ENCODE results near the gene ADCY9.
"Not testable (repeated sequence)": the region's sequence is repeated elsewhere in the genome, so short reads cannot be mapped to it uniquely, and the experiment has no call there.

ADCY9 gene

DNA sequence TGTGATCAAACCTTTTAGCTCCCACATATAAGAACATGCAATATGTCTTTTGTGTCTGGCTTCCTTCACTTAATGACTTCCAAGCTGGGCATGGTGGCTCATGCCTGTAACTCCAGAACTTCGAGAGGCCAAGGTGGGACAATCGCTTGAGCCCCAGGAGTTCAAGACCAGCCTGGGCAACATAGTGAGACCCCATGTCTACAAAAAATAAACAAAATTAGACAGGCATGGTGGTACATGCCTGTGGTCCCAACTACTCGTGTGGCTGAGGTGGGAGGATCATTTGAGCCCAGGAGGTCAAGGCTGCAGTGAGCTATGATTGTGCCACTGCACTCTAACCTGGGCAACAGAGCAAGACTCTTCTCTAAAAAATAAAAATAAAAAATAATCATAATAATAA lies 79.3 kb downstream of the ADCY9 start:
- not testable (repeated sequence) for H3K36me3 ChIP-seq (ENCODE audit: control insufficient read depth, low read depth, low read length); H3K4me3 ChIP-seq (ENCODE audit: low read length); H3K27me3 ChIP-seq (ENCODE audit: control insufficient read depth, insufficient read depth, low read length); H3K27ac ChIP-seq (ENCODE audit: low read length); H3K9me3 ChIP-seq (ENCODE audit: control insufficient read depth, low read depth, low read length); H3K4me1 ChIP-seq (ENCODE audit: control insufficient read depth, low read depth, low read length); H3K9ac ChIP-seq (ENCODE audit: low read length)

DNA sequence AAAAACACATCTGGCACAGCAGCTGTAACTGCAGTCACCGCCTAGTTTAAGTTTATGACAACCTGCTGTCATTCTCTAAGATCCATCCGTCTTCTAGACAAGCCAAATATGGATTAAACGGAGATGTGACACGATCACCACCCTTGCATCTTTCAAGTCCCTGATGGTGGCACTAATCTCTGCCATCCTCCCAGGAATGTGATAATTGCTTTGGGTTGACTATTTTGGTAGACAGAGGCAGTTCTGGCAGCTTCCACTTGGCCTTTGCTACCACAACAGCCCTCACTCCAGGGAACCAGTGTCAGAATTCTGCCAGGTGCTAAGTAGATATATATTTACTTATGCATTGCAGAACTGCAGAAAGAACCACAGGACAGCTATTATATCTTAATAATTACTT lies 81.3 kb downstream of the ADCY9 start:
- Histone ChIP-seq H3K4me1 (ENCODE audit: control insufficient read depth, low read depth, low read length) (no peaks in the 10 kb centered on the region), H3K36me3 (ENCODE audit: control insufficient read depth, low read depth, low read length) (no peaks in the 10 kb centered on the region), H3K27ac (ENCODE audit: low read length) (no peak overlapping the region), H3K27me3 (ENCODE audit: control insufficient read depth, insufficient read depth, low read length) (no peaks in the 10 kb centered on the region), H3K9ac (ENCODE audit: low read length) (no peak overlapping the region), H3K9me3 (ENCODE audit: control insufficient read depth, low read depth, low read length) (no peaks in the 10 kb centered on the region), H3K4me3 (ENCODE audit: low read length) (no peak overlapping the region)

DNA sequence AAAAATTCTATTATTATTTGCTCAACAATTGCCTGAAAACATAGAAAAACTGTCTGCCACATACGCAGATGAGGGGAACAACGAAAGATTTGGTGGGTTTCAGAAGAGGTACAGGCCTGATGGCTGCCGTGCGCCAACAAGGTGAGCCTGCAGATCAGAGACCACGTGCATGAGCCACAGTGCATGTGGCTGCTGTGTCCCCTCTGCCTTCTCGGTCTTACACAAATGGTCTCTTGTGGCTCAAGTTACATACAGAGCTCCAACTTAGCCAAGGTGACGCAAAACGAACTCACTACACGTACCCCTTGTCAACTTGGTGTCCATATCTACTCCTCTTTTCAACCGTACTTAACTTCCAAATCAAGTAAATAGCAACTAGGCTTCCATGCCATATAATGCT lies 82.3 kb downstream of the ADCY9 start:
- Histone ChIP-seq H3K27ac (ENCODE audit: low read length) (no peak overlapping the region), H3K4me1 (ENCODE audit: control insufficient read depth, low read depth, low read length) (peaks cover 3% of the 10 kb centered on the region), H3K4me3 (ENCODE audit: low read length) (no peak overlapping the region), H3K9me3 (ENCODE audit: control insufficient read depth, low read depth, low read length) (no peaks in the 10 kb centered on the region), H3K9ac (ENCODE audit: low read length) (no peak overlapping the region), H3K27me3 (ENCODE audit: control insufficient read depth, insufficient read depth, low read length) (no peaks in the 10 kb centered on the region), H3K36me3 (ENCODE audit: control insufficient read depth, low read depth, low read length) (no peaks in the 10 kb centered on the region)

DNA sequence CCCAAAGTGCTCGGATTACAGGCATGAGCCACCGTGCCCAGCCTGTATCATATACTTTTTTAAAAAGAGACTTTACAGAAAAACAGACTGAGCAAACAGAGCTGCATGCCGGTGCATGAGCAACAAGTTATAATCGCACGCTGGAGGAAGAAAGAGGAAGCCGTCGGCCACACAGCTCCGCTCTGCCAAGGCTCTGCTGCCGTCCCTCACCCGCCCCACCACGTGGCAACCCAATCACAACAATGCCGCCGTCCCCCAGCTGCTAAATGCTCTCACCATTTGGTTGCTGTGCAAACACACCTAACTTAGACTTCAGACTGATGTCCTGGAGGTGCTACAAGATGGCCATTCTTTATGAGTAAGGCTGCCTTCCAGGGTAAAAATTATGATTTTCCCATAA lies 83.5 kb downstream of the ADCY9 start:
- no peaks in the 10 kb centered on the region for H3K36me3 ChIP-seq (ENCODE audit: control insufficient read depth, low read depth, low read length)
- H3K4me3 ChIP-seq (ENCODE audit: low read length): no peak overlapping the region
- H3K4me1 ChIP-seq (ENCODE audit: control insufficient read depth, low read depth, low read length): peaks cover 3% of the 10 kb centered on the region
- no peaks in the 10 kb centered on the region for H3K27me3 ChIP-seq (ENCODE audit: control insufficient read depth, insufficient read depth, low read length)
- H3K9ac ChIP-seq (ENCODE audit: low read length): no peak overlapping the region
- no peak overlapping the region for H3K27ac ChIP-seq (ENCODE audit: low read length)
- H3K9me3 ChIP-seq (ENCODE audit: control insufficient read depth, low read depth, low read length): no peaks in the 10 kb centered on the region

DNA sequence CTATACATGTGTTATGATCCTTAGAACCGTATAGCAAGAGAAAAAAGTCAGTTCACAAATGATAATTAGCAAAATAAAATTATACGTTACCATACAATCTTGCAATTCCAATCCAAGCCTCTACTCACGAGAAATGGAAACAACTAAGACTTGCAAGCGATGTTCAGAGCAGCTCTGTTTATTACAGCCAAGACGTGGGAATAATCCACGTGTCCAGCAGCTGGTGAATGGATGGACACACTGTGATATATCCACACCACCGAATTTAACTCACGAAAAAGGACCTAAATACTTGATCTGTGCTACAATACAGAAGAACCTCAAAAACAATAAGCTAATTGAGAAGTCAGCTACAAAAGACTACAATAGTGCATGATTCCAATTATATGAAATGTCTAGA lies 88.1 kb downstream of the ADCY9 start:
- Histone ChIP-seq H3K27ac (ENCODE audit: low read length) (no peak overlapping the region), H3K36me3 (ENCODE audit: control insufficient read depth, low read depth, low read length) (no peaks in the 10 kb centered on the region), H3K9ac (ENCODE audit: low read length) (no peak overlapping the region), H3K4me3 (ENCODE audit: low read length) (no peak overlapping the region), H3K27me3 (ENCODE audit: control insufficient read depth, insufficient read depth, low read length) (no peaks in the 10 kb centered on the region), H3K4me1 (ENCODE audit: control insufficient read depth, low read depth, low read length) (peaks cover 6% of the 10 kb centered on the region), H3K9me3 (ENCODE audit: control insufficient read depth, low read depth, low read length) (no peaks in the 10 kb centered on the region)

DNA sequence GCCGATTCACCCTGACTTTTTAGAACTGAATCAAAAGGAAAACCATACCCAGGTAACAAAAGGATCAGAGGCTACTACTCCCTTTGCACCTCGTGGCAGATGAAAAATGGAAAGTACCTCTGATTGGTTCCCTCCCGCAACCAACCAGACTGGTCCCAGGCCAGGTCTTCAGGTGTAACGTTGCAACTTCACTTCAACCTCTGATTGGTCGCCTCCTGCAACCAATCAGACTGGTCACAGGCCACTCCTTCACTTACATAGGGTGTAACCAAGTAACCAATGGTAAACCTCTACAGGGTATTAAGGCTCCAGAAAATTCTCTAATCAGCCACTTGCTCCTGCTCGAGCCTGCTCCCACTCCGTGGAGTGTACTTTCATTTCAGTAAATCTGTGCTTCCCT lies 89.4 kb downstream of the ADCY9 start:
- Histone ChIP-seq H3K9ac (ENCODE audit: low read length) (no peak overlapping the region), H3K4me3 (ENCODE audit: low read length) (no peak overlapping the region), H3K36me3 (ENCODE audit: control insufficient read depth, low read depth, low read length) (no peaks in the 10 kb centered on the region), H3K27ac (ENCODE audit: low read length) (no peak overlapping the region), H3K9me3 (ENCODE audit: control insufficient read depth, low read depth, low read length) (no peaks in the 10 kb centered on the region), H3K27me3 (ENCODE audit: control insufficient read depth, insufficient read depth, low read length) (no peaks in the 10 kb centered on the region), H3K4me1 (ENCODE audit: control insufficient read depth, low read depth, low read length) (peaks cover 6% of the 10 kb centered on the region)

DNA sequence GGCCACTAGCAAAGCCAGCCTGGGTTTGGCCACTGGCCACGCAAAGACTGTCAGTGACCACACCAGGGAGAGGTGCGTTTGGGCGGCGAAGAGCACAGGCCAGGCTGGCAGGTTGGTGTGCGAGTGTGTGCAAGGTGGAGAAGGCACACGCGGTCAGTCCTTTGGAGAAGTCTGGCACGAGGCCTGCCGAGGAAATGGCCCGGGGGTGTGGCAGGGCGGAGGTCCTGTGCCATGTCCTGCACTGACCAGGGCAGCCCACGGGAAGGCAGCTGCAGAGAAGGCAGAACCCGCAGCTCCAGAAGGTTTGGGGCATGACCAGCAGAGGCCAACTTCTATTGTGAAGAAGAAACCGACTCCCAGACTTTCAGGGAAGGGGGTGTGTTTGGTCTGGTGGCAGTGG lies 90.8 kb downstream of the ADCY9 start:
- H3K4me3 ChIP-seq (ENCODE audit: low read length): no peak overlapping the region
- H3K36me3 ChIP-seq (ENCODE audit: control insufficient read depth, low read depth, low read length): no peaks in the 10 kb centered on the region
- no peaks in the 10 kb centered on the region for H3K9me3 ChIP-seq (ENCODE audit: control insufficient read depth, low read depth, low read length)
- H3K4me1 ChIP-seq (ENCODE audit: control insufficient read depth, low read depth, low read length): peaks cover 11% of the 10 kb centered on the region
- no peak overlapping the region for H3K27ac ChIP-seq (ENCODE audit: low read length)
- H3K9ac ChIP-seq (ENCODE audit: low read length): no peak overlapping the region
- H3K27me3 ChIP-seq (ENCODE audit: control insufficient read depth, insufficient read depth, low read length): no peaks in the 10 kb centered on the region

DNA sequence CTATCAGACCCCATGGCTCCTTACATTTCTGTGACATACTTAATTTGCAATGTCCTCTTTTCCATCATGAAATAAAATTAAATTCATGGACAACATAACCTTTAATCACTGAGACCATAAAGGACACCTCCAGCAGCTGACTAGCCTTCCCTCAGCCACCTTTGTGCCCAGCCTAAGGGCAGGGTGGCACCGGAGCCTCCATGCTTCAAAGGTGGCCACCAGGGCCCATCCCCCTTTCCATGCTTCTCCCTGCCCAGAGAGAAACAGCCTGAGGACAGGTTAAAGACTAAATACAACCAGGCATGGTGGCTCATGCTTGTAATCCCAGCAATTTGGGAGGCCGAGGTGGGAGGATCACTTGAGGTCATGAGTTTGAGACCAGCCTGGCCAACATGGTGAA lies 94.3 kb downstream of the ADCY9 start:
- H3K9me3 ChIP-seq (ENCODE audit: control insufficient read depth, low read depth, low read length): no peaks in the 10 kb centered on the region
- H3K27ac ChIP-seq (ENCODE audit: low read length): no peak overlapping the region
- no peaks in the 10 kb centered on the region for H3K27me3 ChIP-seq (ENCODE audit: control insufficient read depth, insufficient read depth, low read length)
- H3K4me1 ChIP-seq (ENCODE audit: control insufficient read depth, low read depth, low read length): peaks cover 8% of the 10 kb centered on the region
- no peak overlapping the region for H3K9ac ChIP-seq (ENCODE audit: low read length)
- H3K36me3 ChIP-seq (ENCODE audit: control insufficient read depth, low read depth, low read length): no peaks in the 10 kb centered on the region
- no peak overlapping the region for H3K4me3 ChIP-seq (ENCODE audit: low read length)

DNA sequence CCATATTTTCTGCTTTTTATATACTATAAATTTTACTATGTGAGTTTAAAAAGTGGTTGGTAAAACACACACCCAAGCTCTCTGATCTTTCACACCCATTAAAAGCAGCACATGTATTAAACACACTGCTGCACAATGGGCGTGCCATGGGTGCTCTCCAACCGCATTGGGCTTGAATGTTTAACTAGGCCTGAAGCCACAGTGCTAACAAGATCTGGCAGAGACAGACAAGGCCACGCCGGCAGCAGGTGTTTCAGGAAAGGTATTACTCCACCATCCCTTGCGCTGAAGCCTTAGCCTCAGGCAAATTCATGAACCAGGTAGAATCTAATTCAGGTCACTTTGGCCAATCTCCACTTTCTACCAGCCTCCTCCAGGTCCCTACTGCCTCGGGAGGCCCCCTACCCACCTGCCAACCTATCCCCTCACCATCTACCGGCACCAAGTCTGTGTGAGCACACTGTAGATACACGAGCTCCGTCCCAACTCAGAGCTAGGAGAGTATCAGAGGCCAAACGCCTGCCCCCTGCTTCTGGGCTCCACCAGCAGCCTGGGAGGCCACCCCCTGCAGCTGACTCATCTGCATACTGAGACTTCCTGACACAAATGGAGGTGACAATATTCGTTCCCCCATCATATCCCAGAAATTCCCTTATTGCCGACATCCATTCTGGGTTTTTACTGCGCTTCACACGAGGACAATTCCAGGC lies 95.0 kb downstream of the ADCY9 start:
- H3K27ac ChIP-seq (ENCODE audit: low read length): no peak overlapping the region
- H3K36me3 ChIP-seq (ENCODE audit: control insufficient read depth, low read depth, low read length): no peaks in the 10 kb centered on the region
- no peak overlapping the region for H3K9ac ChIP-seq (ENCODE audit: low read length)
- peaks cover 8% of the 10 kb centered on the region for H3K4me1 ChIP-seq (ENCODE audit: control insufficient read depth, low read depth, low read length)
- no peaks in the 10 kb centered on the region for H3K9me3 ChIP-seq (ENCODE audit: control insufficient read depth, low read depth, low read length)
- H3K27me3 ChIP-seq (ENCODE audit: control insufficient read depth, insufficient read depth, low read length): no peaks in the 10 kb centered on the region
- H3K4me3 ChIP-seq (ENCODE audit: low read length): no peak overlapping the region

DNA sequence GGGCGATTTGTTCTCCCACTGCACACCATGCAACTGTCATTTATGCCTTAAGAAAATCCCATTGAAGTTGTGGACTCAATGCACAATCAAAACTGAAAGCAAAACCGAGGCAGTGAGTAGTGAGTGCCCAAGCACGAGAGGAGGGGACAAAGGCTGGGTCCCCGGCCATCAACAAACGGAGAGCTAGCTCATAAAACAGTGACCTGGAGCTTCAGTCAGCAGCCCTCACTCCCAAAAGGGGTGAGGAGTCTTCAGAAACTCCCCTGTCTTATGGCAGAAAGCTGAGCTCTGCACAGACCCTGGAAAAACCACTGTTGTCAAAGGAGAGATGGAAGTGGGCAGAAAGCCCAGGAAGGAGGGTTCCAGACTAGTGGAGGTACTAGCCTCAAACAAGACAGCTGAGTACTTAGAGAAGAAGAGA lies 96.9 kb downstream of the ADCY9 start:
- no peaks in the 10 kb centered on the region for H3K27me3 ChIP-seq (ENCODE audit: control insufficient read depth, insufficient read depth, low read length)
- H3K9ac ChIP-seq (ENCODE audit: low read length): no peak overlapping the region
- no peak overlapping the region for H3K4me3 ChIP-seq (ENCODE audit: low read length)
- no peak overlapping the region for H3K27ac ChIP-seq (ENCODE audit: low read length)
- H3K9me3 ChIP-seq (ENCODE audit: control insufficient read depth, low read depth, low read length): no peaks in the 10 kb centered on the region
- peaks cover 6% of the 10 kb centered on the region for H3K4me1 ChIP-seq (ENCODE audit: control insufficient read depth, low read depth, low read length)
- no peaks in the 10 kb centered on the region for H3K36me3 ChIP-seq (ENCODE audit: control insufficient read depth, low read depth, low read length)

DNA sequence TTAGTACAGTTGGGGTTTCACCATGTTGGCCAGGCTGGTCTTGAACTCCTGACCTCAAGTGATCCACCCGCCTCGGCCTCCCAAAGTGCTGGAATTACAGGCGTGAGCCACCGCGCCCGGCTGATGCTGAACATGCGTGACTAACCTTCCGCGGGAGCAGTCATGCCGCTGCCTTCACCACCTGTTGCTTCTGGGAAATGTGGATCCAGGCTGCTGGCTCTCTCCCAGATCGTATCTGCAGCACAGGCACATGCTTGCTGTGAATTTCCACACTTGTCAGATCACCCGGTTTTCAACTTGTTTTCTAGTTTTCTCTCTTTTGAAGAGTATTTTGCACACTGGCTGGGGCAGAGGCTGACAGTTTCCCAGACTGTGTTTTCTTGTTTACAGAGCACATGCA lies 97.9 kb downstream of the ADCY9 start:
- Histone ChIP-seq H3K9ac (ENCODE audit: low read length) (no peak overlapping the region), H3K4me3 (ENCODE audit: low read length) (no peak overlapping the region), H3K9me3 (ENCODE audit: control insufficient read depth, low read depth, low read length) (no peaks in the 10 kb centered on the region), H3K27me3 (ENCODE audit: control insufficient read depth, insufficient read depth, low read length) (no peaks in the 10 kb centered on the region), H3K4me1 (ENCODE audit: control insufficient read depth, low read depth, low read length) (peaks cover 9% of the 10 kb centered on the region), H3K27ac (ENCODE audit: low read length) (no peak overlapping the region), H3K36me3 (ENCODE audit: control insufficient read depth, low read depth, low read length) (no peaks in the 10 kb centered on the region)

DNA sequence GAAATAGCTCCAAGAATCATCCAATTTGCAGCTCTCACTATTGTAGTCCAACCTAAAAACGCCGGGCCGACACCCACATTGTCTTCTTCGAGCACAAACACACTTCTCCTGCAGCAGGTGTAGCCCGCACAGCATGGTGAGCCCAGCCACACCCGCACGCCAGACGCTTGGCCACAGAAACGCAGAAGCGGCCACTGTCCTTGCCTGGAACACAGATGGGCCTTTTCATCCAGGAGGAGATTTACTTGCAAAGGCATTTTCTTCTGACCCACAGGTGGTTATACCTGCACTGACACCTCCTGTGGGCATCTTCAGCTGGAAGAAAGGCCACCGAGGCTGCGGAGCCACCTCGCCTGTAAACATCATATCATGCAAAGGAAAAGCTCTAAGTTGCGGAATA lies 98.4 kb downstream of the ADCY9 start:
- H3K4me1 ChIP-seq (ENCODE audit: control insufficient read depth, low read depth, low read length): peaks cover 9% of the 10 kb centered on the region
- H3K36me3 ChIP-seq (ENCODE audit: control insufficient read depth, low read depth, low read length): no peaks in the 10 kb centered on the region
- H3K27ac ChIP-seq (ENCODE audit: low read length): no peak overlapping the region
- H3K4me3 ChIP-seq (ENCODE audit: low read length): no peak overlapping the region
- no peak overlapping the region for H3K9ac ChIP-seq (ENCODE audit: low read length)
- H3K27me3 ChIP-seq (ENCODE audit: control insufficient read depth, insufficient read depth, low read length): no peaks in the 10 kb centered on the region
- no peaks in the 10 kb centered on the region for H3K9me3 ChIP-seq (ENCODE audit: control insufficient read depth, low read depth, low read length)
